Measurements from ENCODE around the gene TMEM52B.

The TMEM52B gene

GRCh38 chr12:10153271-10154144, 25.3 kb upstream of the TMEM52B start:
- no peaks in the 10 kb centered on the region for H3K36me3 ChIP-seq (ENCODE audit: control insufficient read depth in 2 of 2, insufficient read depth in 1 of 2, low read length in 2 of 2)
- ChIA-PET POLR2A (interaction anchor here (0.9 to 1.7 kb wide), 3 partner anchors 59 to 70 kb away, joined by 3 to 5 read pairs (median 4); partner anchors contain the start of gene GABARAPL1), CTCF (interaction anchor here (0.6 to 2.0 kb wide), 28 partner anchors 9 to 498 kb away, joined by 3 to 29 read pairs (median 4); partner anchors contain the start of genes GABARAPL1 and OLR1)
- H3K9me3 ChIP-seq (ENCODE audit: control insufficient read depth, insufficient read depth, low read depth, low read length), result no peaks in the 10 kb centered on the region
- no peaks in the 10 kb centered on the region for H3K4me1 ChIP-seq (ENCODE audit: control insufficient read depth, insufficient read depth, low read length)
- peak overlapping the region; percentile 3; the same call in 1 of the 2 replicates for H3K27ac ChIP-seq (ENCODE audit: extremely low read depth, low read depth, low read length)
- H3K4me3 ChIP-seq (ENCODE audit: low read depth, low read length), result peak overlapping the region; percentile 39
- TF ChIP-seq ZSCAN30 (tag by site-specific recombination; IDR thresholded peaks at IDR 0.05) (0 out of 2 replicates have a peak, but pooled peaks have one; percentile 52), ZBTB1 (tag by site-specific recombination; IDR thresholded peaks at IDR 0.05) (no peak), ZNF2 (tag by site-specific recombination; IDR thresholded peaks at IDR 0.05) (peak; percentile 77), ZNF654 (tag by site-specific recombination; IDR thresholded peaks at IDR 0.05; ENCODE audit: low read depth) (peak; percentile 70), ZNF280D (tag by site-specific recombination; IDR thresholded peaks at IDR 0.05) (no peak), ZSCAN23 (tag by site-specific recombination; IDR thresholded peaks at IDR 0.05) (no peak), ZBTB44 (tag by site-specific recombination; IDR thresholded peaks at IDR 0.05) (no peak), GLIS2 (tag by site-specific recombination; IDR thresholded peaks at IDR 0.05) (peak; percentile 71; the same call in 1 of the 2 replicates), ZNF248 (tag by site-specific recombination; IDR thresholded peaks at IDR 0.05) (no peak), ZNF777 (tag by site-specific recombination; IDR thresholded peaks at IDR 0.05; ENCODE audit: borderline replicate concordance) (peak; percentile 10; the same call in 1 of the 2 replicates), CTCF (tag by site-specific recombination; IDR thresholded peaks at IDR 0.05) (peak; percentile 76), ZNF600 (tag by site-specific recombination; IDR thresholded peaks at IDR 0.05) (peak; percentile 84), ZNF26 (tag by site-specific recombination; IDR thresholded peaks at IDR 0.05) (no peak), ZNF660 (tag by site-specific recombination; IDR thresholded peaks at IDR 0.05) (0 out of 2 replicates have a peak, but pooled peaks have one; percentile 17), SP2 (tag by site-specific recombination; IDR thresholded peaks at IDR 0.05) (no peak), ZNF16 (tag by site-specific recombination; IDR thresholded peaks at IDR 0.05; ENCODE audit: low read depth) (no peak), ZFP37 (tag by site-specific recombination; IDR thresholded peaks at IDR 0.05) (0 out of 2 replicates have a peak, but pooled peaks have one; percentile 47), ZNF335 (tag by site-specific recombination; conservative IDR thresholded peaks at IDR 0.05) (peak; percentile 67), ZNF518A (tag by site-specific recombination; conservative IDR thresholded peaks at IDR 0.05; ENCODE audit: low read depth) (0 out of 2 replicates have a peak, but pooled peaks have one; percentile 25), ZBTB8A (tag by site-specific recombination; IDR thresholded peaks at IDR 0.05) (peak; percentile 33; the same call in 1 of the 2 replicates), PBX3 (CRISPR knock-in tag; IDR thresholded peaks at IDR 0.05) (no peak)

All from HEK293 (cell line).